RWPE2 (cell line): ENCODE measurements around the gene DSN1.

Experiments
- ATAC-seq: fragments of 200-7000 bp; cut with Tn5 transposase; 3 replicates; pipeline ENCODE4 v1.9.1; 2021; ENCODE audit warnings: low read depth
- DNase-seq: peaks from one replicate; pipeline ENCODE4 v3.0.0-alpha.2; 2020; ENCODE audit warnings: low spot score
- H3K27ac ChIP-seq: fragments of 450-650 bp; 2 replicates; pipeline ENCODE4 v1.5.1; 2017; ENCODE audit warnings: mild to moderate bottlenecking; ENCODE audit not compliant: poor library complexity, severe bottlenecking
- H3K27me3 ChIP-seq: fragments of 250-450 bp; sonication (Bioruptor Pico); 2 replicates; pipeline ENCODE4 v1.5.1; 2021; ENCODE audit warnings: mild to moderate bottlenecking, moderate library complexity; ENCODE audit not compliant: insufficient read depth, poor library complexity, severe bottlenecking
- H3K36me3 ChIP-seq: fragments of 250-450 bp; sonication (Bioruptor Pico); 2 replicates; pipeline ENCODE4 v1.5.1; 2020; ENCODE audit warnings: low read depth, mild to moderate bottlenecking, moderate library complexity
- H3K4me1 ChIP-seq: fragments of 250-450 bp; sonication (Bioruptor Pico); 2 replicates; pipeline ENCODE4 v1.5.1; 2021; ENCODE audit warnings: mild to moderate bottlenecking, moderate library complexity; ENCODE audit not compliant: insufficient read depth, poor library complexity, severe bottlenecking
- H3K4me3 ChIP-seq: fragments of 250-450 bp; sonication (Bioruptor Pico); 2 replicates; pipeline ENCODE4 v1.5.1; 2021; ENCODE audit warnings: mild to moderate bottlenecking, moderate library complexity; ENCODE audit not compliant: severe bottlenecking
- H3K9me3 ChIP-seq: fragments of 250-450 bp; sonication (Bioruptor Pico); 2 replicates; pipeline ENCODE4 v1.5.1; 2021; ENCODE audit warnings: mild to moderate bottlenecking, moderate library complexity; ENCODE audit not compliant: severe bottlenecking
- CTCF ChIP-seq: fragments of 450-650 bp; IDR thresholded peaks from one replicate; pipeline ENCODE4 v1.5.1; 2017; ENCODE audit warnings: mild to moderate bottlenecking, moderate library complexity; ENCODE audit not compliant: poor library complexity, severe bottlenecking

The DSN1 gene

GRCh38 chr20:36752582-36752981, 21.0 kb downstream of the DSN1 start:
- Histone ChIP-seq H3K27me3 (no peaks in the 10 kb centered on the region), H3K27ac (no peak overlapping the region), H3K36me3 (peaks cover 67% of the 10 kb centered on the region), H3K4me3 (no peak overlapping the region), H3K9me3 (no peaks in the 10 kb centered on the region), H3K4me1 (no peaks in the 10 kb centered on the region)
- ATAC-seq: no peak
- no peak for TF ChIP-seq CTCF
- DNase-seq: peak; percentile 28

- Histone ChIP-seq H3K4me1 (peaks cover 5% of the 10 kb centered on the region), H3K9me3 (no peaks in the 10 kb centered on the region), H3K27me3 (no peaks in the 10 kb centered on the region), H3K36me3 (peaks cover 6% of the 10 kb centered on the region; the same call in 1 of the 2 replicates), H3K4me3 (peak within 1 kb of the TSS; percentile 63), H3K27ac (peak within 1 kb of the TSS; percentile 10)
- ATAC-seq (peak; percentile 91), DNase-seq (peak; percentile 100)
- peak; percentile 77 for TF ChIP-seq CTCF
Observed at GRCh38 chr20:36745927-36746659, 27.5 kb downstream of the DSN1 start, which contains the start of gene NDRG3. Gene NDRG3, minus strand, starts transcription at chr20:36746090. Its CDS starts 24,355 bp downstream, at chr20:36721735.

DNA sequence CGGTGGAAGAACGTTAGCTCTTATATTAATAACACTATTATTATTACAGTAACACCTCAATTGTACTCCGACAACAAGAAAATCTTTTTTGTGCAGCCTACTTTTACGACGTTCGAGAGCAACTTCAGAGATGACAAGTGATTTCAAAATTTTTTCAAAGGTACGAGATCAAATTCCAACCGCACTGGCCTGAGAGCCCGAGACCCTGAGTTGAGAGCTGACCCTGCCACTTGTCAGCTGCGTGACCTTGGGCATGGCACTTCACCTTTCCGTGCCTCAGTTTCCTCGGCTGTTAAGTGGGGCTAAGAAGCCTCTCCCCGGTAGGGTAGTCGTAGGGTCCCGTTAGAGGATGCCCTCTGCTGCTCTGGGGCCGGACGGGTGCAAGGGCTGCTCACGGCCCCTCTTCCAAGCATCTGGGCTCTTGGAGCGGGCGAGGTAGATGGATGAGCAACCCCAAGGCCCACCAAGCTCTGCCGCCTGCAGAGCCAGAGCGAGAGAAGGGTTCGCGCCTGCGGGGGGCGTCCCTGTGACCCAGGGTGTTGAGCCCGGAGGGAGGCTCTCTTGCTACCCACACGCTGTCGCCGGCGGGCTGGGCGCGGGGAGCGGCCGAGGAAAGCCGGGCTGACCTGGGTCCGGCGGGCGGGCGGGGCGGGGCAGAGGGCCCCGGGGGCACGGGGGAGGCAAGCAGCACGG, 28.2 kb downstream of the DSN1 start:
- no peak for TF ChIP-seq CTCF
- peak overlapping the region; percentile 10 for H3K27ac ChIP-seq
- H3K27me3 ChIP-seq: no peaks in the 10 kb centered on the region
- peaks cover 5% of the 10 kb centered on the region for H3K4me1 ChIP-seq
- peaks cover 6% of the 10 kb centered on the region; the same call in 1 of the 2 replicates for H3K36me3 ChIP-seq
- ATAC-seq: peak; percentile 36
- no peak for DNase-seq
- H3K4me3 ChIP-seq: peak overlapping the region; percentile 63
- H3K9me3 ChIP-seq: no peaks in the 10 kb centered on the region

DNA sequence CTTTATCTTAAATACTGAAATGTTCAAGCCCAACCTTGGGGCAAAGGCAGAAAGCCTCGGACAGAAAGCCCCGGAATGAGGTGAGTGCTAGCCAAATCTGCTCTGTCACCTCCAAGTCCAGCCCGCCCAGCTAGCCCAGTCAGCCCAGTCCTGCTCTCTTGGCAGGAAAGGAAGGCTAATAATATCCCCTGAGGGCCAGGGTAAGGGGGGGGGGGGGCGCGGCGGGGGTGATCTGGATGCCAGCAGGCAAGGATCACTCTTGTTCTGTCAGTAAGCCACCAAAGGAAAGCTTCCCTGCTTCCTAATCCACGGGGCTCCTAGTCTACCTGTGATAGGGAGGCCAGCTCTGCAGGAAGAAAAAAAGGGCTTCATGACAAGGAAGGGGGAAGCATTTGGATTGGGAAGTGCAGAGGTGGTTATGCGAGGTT, 28.8 kb downstream of the DSN1 start:
- ATAC-seq: peak; percentile 53
- TF ChIP-seq CTCF: no peak
- no peak for DNase-seq
- Histone ChIP-seq H3K27ac (peak overlapping the region; percentile 10), H3K36me3 (no peaks in the 10 kb centered on the region), H3K4me3 (peak overlapping the region; percentile 63), H3K27me3 (no peaks in the 10 kb centered on the region), H3K9me3 (no peaks in the 10 kb centered on the region), H3K4me1 (peaks cover 5% of the 10 kb centered on the region)
